NCI-H69 (cell line): ENCODE results near the gene CDC14B.
"Not testable (repeated sequence)": the region's sequence is repeated elsewhere in the genome, so short reads cannot be mapped to it uniquely, and the experiment has no call there.

Experiments
- DNase-seq: peaks from one replicate; lab custom pipeline; 2025; lab: John Stamatoyannopoulos, UW

Gene CDC14B

GRCh38 chr9:96626912-96627311, 7.3 kb upstream of the CDC14B start:
- DNase-seq = no peak

DNA sequence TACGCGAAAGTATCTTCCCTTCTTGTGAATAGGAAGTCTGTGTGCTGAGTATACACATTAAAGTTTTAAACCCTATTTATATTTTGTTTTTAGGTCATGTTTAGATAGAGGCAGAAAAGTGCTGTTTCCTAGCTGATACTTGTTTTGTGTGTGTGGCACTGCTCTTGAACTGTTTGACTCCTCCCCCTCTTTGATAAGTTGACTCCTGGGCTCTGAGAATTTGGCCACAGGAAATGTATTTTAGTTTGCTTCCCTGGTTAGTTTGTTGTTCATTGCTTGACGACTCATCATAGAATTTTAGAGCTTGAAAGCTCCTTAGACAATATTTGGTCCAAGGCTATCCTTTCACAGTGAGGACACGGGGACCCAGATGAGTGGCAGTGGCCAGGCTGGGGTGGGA, 2.0 kb upstream of the CDC14B start:
- peak; percentile 43 for DNase-seq

DNA sequence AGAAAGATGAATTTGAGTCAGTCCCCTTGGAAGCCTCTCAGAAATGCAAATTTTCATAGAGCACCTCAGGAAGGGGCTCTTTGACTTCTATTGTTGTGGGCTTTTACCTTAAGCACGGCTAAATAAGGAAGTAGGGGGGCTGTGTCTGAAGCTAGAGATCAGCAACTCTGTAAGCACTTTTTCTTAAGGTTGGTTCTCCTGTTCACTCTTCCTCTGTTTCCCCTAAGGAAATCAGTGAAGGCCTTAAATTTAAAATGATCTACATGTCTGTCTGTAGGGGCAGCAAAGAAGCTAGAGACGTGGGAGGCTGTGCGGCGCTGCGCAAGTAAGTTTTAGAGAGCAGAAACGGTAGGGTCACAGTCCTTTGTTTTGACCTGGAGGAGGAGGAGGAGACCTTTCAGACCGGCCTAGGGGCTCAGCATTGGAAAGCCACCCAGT, 1.2 kb upstream of the CDC14B start:
- no peak for DNase-seq

GRCh38 chr9:96620181-96620514, 505 bp upstream of the CDC14B start:
- DNase-seq = no peak

GRCh38 chr9:96619124-96619465, 548 bp downstream of the CDC14B start:
- DNase-seq = no peak

DNA sequence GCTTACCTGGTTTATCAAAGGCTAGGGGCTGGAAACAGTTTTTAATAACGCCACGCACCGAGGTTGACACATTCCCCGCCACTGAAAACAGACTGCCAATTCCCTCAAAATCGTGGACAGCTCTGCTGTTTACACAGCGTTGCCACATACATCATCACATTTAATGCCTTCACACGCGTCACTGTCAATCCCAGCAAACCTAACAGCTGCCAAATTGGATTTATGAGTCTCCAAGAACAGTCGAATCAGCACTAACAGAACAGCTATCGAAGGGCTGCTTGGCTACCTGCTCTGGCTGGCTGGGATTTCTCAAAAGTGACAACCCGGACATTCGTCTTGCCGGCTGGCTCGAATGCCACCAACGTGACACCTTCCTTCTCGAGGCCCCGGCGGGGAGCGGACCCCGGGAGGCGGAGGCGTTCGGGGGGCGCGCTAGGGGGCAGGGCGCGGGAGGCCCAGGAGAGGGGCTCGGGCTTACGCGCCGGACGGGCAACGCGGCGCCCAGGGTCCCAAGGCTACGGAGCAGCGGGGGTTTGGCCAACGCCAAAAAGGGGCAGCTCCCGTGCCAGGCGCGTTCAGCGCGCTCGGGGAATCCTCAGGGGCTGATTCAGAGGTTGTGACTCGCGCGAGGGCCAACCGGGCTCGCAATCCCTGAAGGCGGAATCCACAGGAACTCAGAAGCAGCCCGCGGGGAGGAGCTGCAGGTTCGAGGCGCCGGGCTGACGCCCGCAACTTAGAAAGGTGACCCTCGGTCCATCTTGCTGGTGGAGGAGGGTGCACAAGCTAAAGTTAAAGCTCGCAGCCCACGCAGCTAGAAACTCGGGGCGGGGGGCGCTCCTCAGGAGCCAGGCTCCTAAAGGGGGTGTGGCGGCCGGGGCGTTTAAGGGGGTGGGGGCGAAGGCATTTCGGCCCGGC, 1.2 kb downstream of the CDC14B start:
- peak; percentile 63 for DNase-seq

DNA sequence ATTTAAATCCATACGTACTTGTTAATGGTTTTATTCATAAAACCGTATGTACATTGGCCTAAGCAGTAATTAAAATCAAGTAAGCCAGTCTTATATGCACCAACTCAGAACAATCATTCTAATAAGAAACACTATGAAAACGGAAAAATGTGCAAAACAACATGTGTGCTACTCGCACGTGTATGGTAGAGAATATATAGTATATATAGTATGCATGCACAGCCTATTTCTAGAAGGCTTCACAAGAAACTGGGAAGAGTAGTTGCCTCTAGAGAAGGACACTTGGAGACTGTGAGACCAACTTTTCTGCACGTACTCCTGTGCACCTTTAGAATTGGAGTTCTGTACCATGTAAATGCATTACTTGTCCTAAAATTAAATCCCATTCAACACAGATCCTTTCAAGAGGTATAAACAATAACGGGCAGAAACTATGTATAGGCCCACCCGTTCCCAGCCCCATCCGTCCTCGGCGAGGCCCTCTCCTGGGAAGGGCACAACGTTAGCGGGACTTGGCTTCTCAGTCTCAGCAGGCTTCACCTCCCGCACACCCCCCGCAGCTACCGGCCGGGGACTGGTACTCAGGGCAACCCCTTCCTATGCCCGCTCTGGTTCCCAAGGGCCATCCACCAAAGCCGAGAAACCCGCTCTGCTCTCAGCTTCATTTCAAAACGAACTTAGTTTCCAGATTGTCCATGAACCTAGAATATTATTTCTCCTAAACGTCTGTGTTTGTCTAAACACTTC, 2.0 kb downstream of the CDC14B start:
- peak; percentile 33 for DNase-seq

DNA sequence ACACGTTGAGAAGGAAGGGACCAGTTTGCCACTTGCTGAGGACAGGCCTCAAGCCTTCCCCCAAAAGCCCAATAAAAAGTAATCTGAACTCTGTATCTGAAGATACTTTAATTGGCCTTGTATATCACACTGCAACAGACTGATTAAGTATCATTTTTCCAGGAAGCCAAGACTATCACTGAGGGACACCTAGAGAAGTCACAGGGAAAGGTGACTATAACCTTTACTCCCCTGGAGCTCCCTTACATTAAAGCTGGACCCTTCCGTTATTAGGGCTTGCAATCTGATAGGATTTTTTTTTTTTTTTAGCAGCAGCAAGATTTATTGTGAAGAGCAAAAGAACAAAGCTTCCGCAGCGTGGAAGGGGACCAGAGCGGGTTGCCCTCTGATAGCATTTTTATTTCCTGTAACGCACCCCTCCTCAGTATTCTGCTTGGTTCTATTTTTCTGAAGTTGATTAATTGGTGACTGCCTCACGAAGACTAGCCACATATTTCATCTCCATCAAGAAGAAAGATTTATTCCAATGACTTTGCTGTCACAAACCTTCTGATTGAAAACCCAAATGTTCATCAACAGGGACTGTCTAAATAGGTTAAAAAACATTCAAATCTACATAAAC, 2.7 kb downstream of the CDC14B start:
- DNase-seq = no peak

DNA sequence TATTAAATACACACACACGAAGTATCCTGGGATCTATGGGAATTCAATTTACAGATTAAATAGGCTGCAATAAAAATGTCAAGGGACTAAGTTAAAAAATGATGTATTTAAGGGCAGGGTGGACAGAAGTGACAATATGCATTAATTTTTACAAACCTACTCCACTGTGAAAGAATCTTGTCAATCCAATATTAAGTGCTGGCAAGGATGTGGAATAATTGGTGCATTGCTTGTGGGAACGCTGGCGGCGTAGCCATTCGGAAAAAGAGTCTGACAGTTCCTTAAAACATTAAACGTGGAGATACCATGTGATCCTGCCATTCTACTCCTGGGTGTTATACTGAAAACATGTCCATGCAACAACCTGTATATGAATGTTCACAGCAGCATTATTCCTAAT, 4.2 kb downstream of the CDC14B start:
- no peak for DNase-seq

- not testable (repeated sequence) for DNase-seq
Measured at GRCh38 chr9:96614664-96615063, 5.0 kb downstream of the CDC14B start.

- peak; percentile 47 for DNase-seq
Measured at GRCh38 chr9:96612966-96613589, 6.6 kb downstream of the CDC14B start.

DNA sequence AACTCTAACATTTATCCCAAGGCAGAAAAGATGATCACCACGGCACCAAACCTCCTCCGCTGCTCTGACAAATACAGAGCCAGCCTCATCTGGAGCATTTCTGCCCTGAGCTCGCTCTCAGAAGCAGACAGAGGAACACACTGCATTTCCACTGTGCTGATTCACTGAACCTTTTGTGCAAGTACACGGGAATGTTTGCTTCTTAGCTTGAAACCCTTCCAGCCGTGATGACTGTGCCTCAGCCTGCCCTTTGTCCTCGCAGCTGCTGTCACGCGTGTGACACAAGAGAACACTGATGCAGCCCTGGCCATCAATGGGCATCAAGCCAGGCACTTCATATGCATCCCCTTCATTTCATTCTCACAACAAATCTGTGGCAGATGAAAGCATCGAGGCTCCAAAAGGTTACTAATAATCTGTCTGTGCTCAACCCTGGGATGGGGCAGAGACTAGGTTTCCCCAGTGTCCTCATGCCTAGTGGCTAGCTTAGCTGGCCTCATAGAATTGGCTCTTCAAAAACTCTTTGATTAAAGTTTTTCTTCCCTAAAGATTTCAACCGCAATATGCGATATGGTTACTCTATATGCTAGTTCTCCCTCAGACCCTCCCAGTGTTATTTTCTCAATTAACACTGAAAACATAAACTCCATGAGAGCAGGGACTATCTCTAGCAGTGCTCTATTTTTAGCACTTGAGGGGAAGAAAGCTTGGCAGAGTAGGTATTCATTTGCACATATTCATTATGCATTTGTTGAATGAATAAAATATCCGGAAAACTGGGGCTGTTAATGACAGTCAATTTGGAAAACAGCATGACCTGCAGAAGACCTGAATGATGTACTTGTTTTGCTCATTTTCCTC, 7.3 kb downstream of the CDC14B start:
- peak; percentile 89 for DNase-seq

DNA sequence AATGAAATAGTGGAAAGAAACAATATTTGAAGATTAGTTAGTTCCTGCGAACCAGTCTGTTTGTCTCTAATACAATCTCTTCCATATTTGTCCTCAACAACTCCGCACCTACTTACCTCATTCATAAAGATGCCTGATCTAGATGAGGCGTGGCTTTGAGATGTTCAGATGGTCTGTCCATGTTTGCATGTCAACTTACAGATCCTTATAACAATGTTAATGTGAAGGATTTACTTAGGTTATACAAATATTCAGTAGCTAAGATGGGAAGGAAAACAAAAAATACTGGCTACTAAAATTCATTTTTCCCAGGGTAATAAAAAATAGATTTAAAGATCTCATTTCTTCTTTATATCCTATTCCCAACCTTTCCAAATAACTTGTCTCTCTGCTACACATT, 8.3 kb downstream of the CDC14B start:
- no peak for DNase-seq

DNA sequence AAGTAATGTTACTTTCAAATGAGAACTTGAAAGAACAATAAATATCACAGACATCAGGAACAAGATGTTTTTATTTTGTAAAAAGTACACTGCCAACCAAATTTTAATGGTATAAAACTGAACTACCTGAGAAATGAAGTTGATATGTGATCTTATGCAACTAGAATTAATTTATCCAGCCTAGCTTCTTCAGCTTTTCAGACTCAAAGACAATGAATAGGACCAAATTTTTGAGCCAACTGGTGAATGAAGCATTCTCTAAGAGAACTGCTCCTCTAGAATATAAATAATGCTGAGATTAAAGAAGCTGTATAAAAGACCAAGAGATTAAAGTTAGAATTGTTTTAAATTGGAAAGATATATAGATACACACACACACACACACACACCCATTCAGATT, 9.9 kb downstream of the CDC14B start:
- no peak for DNase-seq

- no peak for DNase-seq
Measured at GRCh38 chr9:96607971-96608370, 11.7 kb downstream of the CDC14B start.

DNA sequence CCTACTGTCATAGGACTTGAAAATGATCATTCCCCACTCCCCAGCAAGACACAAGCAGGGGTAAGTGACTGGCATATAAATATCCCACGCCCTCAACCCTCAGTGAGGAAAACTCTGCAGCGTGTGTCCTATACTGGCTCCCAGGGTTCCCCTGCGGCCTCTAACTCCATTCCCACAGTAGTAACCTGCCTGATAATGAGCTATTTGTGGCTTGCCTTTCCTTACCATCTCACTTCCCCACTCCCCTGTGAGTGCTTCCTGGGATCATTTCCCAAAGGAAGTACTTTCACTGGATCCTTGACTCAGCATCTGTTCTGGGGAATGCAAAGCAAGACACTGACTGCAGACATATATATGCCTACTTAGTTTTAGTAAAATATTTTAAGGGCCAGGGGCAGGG, 14.3 kb downstream of the CDC14B start:
- no peak for DNase-seq

DNA sequence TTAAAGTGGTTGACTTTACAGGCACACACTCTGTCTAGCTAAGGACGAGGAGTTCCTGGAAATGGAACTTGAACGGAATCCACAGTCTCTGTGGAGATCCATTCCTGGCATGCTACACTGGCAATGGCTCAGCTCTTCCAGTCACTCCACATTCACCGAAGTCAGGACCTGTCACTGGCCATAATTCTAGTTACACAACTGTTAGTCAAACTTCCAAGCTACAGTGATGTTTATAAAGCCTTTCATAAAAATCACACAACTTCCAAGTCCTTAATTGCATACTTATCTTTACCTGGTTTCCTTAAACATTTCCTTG, 15.7 kb downstream of the CDC14B start:
- no peak for DNase-seq

DNA sequence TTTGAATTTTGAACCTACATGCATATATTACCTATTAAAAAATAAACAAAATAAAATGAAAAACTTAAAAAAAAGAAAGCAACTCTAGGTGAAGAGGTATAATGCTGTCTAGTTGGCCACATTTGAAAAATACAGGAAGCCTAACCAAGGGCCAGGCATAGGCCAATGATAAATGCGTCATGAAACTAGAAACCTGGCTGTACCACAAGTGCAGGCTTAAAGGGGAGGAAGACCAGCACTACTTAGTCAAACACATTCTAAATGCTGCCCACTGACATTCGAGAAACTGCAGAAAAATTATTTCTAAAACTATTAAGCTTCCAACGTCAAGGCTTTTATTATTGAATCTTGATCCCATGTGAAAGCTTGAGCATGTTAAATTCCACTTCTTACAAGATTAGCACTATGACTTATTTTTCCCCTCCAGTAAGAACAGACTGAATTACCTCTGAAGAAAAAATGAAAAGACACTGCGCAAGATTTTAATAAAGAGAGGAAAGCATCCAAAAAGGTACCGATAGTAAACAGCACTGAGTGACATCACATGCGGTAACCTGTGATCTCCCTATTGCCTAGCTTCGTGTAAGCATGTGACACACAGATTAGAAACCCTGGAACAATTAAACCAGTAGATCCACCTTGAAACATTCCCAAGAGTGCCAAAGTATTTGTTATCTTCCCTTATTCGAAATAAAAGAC, 16.2 kb downstream of the CDC14B start:
- DNase-seq = no peak

GRCh38 chr9:96599298-96599697, 20.3 kb downstream of the CDC14B start:
- no peak for DNase-seq

DNA sequence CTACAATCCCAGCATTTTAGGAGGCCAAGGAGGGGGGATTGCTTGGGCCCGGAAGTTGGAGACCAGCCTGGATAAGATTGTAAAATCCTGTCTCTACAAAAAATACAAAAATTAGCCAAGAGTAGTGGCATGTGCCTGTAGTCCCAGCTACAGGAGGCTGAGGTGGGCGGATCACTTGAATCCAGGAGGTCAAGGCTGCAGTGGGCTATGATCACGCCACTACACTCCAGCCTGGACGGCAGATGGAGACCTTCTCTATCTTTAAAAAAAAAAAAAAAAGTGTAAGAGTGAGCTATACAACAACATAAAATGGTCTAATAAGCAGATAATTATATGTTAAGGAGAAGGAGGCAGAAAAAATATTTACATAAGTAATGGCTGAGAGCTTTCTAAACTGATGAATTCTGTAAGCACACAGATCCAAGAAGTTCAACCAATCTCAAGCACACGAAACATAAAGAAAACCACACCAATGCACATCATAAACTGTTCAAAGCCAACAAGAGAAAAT, 23.0 kb downstream of the CDC14B start:
- DNase-seq = peak; percentile 86
